Right lobe of liver (tissue), 6 donors: Measurements from ENCODE around the gene OLIG2. TPM values are rescaled to one million over a fixed set of nuclear protein-coding genes. Genes with fewer than 3 reads are reported as not detected.

Source experiments
- ATAC-seq, 4 donors: fragments of 200-7000 bp; cut with Tn5 transposase; one replicate each; pipeline ENCODE4 v1.9.1; 2020; ENCODE audit warnings: mild to moderate bottlenecking in 4 of 4, moderate library complexity in 4 of 4
- DNase-seq, 3 donors: peaks; one replicate each; pipeline ENCODE4 v3.0.0-alpha.2; 2020
- H3K27ac ChIP-seq, 3 donors: fragments of 200-600 bp; one replicate each; pipeline ENCODE4 v1.8.0; 2022
- H3K27me3 ChIP-seq, 2 donors: fragments of 200-600 bp; one replicate each; pipeline ENCODE4 v1.8.0; 2022
- H3K36me3 ChIP-seq, 4 donors: fragments of 200-600 bp; sonication (generic) in 1 of 4; one replicate each; pipeline versions ENCODE4 v1.5.1 to v1.8.0; 2017 to 2022; ENCODE audit warnings: control low read depth in 1 of 4
- H3K4me1 ChIP-seq, 4 donors: fragments of 200-600 bp; sonication (generic) in 1 of 4; one replicate each; pipeline versions ENCODE4 v1.5.1 to v1.8.0; 2017 to 2022; ENCODE audit warnings: control low read depth in 1 of 4
- H3K4me3 ChIP-seq, 3 donors: fragments of 200-600 bp; one replicate each; pipeline ENCODE4 v1.8.0; 2022
- H3K9me3 ChIP-seq, 4 donors: fragments of 200-600 bp; sonication (generic) in 1 of 4; one replicate each; pipeline versions ENCODE4 v1.5.1 to v1.8.0; 2017 to 2022; ENCODE audit warnings: control low read depth in 1 of 4
- POLR2A ChIP-seq: fragments of 450-650 bp; IDR thresholded peaks from one replicate; pipeline ENCODE4 v1.6.1; 2017; ENCODE audit warnings: antibody characterized with exemption, mild to moderate bottlenecking
- WGBS: methylation state at CpG from one replicate; pipeline ENCODE4 v1.1.6; 2018; ENCODE audit warnings: low coverage, low lambda C conversion rate; ENCODE audit not compliant: insufficient coverage; ENCODE audit errors: missing lambda C conversion rate; 5-methylcytosine and 5-hydroxymethylcytosine counted together
- intact Hi-C, 2 donors: fragments of 100-400 bp; cut with DNase I; formaldehyde crosslinking; loops; one replicate each; pipeline versions ENCODE4 v1.11.2 to v1.14.1; 2022
- total RNA-seq, 6 experiments: library from RNA; depleted of rRNA in 2 of 6; stranded (reverse); fragments of >200 nt in 2 of 6; fragmentation: NEBNext Ultra II Directional in 3 of 6; extraction: Animal tissue kit (Norgen Biotek cat#: 25700) in 3 of 6; gene quantifications; one replicate each; pipeline versions ENCODE4 v1.1.0 to v1.2.4, GENCODE V29; 2016 to 2023
- TF ChIP-seq, protein P1 (sequence below), 4 donors: fragments of 200-600 bp in 3 of 4; fragments of 450-650 bp in 1 of 4; IDR thresholded peaks; one replicate each; pipeline versions ENCODE4 v1.5.1 to v1.8.0; 2016 to 2022; ENCODE audit warnings: antibody characterized with exemption in 4 of 4, mild to moderate bottlenecking in 2 of 4
- donor health status: DM: no; HTN: yes; CAD: no.
- donor health status: DM: no; HTN: no; CAD: no.
- donor health status: DM: no; HTN: no; CAD: no.
- donor health status: DM: no; HTN: yes; CAD: no.
- donor health status: DM: no; HTN: yes; CAD: no.

Gene OLIG2
- total RNA-seq, 6 experiments from 2014 or later, result not detected

DNA sequence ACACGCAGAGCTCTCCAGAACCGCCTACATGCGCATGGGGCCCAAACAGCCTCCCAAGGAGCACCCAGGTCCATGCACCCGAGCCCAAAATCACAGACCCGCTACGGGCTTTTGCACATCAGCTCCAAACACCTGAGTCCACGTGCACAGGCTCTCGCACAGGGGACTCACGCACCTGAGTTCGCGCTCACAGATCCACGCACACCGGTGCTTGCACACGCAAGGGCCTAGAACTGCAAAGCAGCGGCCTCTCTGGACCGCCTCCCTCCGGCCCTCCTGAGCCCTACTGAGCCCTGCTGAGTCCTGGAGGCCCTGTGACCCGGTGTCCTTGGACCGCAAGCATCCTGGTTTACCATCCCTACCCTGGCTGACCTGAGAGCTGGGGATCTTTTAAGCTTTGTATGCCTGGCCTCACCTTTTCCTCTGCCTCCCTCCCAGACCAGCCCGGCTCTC, 8.3 kb downstream of the OLIG2 start:
- DNase-seq (peak in 1 of 3 donors; percentile 41), ATAC-seq (no peak)
- Histone ChIP-seq H3K9me3 (no peaks in the 10 kb centered on the region), H3K4me3 (no peak overlapping the region), H3K4me1 (peaks cover 0 to under 1% (median 0%) of the 10 kb centered on the region in 4 donors), H3K36me3 (no peaks in the 10 kb centered on the region), H3K27ac (no peak overlapping the region), H3K27me3 (peaks cover 0 to under 1% of the 10 kb centered on the region in 2 donors)
- WGBS, result 5% methylated on average over 4 of the region's 20 CpGs
- intact Hi-C loops, result no loop called here
- TF ChIP-seq, protein P1, sequence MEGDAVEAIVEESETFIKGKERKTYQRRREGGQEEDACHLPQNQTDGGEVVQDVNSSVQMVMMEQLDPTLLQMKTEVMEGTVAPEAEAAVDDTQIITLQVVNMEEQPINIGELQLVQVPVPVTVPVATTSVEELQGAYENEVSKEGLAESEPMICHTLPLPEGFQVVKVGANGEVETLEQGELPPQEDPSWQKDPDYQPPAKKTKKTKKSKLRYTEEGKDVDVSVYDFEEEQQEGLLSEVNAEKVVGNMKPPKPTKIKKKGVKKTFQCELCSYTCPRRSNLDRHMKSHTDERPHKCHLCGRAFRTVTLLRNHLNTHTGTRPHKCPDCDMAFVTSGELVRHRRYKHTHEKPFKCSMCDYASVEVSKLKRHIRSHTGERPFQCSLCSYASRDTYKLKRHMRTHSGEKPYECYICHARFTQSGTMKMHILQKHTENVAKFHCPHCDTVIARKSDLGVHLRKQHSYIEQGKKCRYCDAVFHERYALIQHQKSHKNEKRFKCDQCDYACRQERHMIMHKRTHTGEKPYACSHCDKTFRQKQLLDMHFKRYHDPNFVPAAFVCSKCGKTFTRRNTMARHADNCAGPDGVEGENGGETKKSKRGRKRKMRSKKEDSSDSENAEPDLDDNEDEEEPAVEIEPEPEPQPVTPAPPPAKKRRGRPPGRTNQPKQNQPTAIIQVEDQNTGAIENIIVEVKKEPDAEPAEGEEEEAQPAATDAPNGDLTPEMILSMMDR (IDR thresholded peaks at IDR 0.05), result no peak
- no peak for TF ChIP-seq POLR2A

DNA sequence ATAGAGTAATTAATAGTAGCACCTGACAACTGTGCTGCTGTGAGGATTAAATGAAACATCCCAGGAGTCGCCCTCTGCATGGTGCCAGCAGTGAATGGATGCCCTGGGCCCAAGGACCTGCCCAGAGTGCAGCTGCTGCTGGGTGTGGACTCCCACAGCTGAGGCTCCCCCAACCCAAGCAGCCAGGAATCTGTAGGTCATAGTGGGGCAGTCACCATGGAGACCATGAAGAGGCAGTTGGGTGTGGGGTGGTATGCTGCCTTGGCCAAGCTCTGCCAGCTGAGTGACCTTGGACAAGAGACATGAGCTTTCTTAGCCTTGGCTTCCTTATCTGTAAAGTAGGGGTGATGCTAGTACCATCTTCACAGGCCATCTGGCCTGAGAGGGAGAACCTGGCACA, 9.4 kb downstream of the OLIG2 start:
- TF ChIP-seq, protein P1 (IDR thresholded peaks at IDR 0.05), result no peak
- TF ChIP-seq POLR2A, result no peak
- H3K36me3 ChIP-seq, result no peaks in the 10 kb centered on the region
- H3K27me3 ChIP-seq, result no peaks in the 10 kb centered on the region
- intact Hi-C loops, result no loop called here
- no peak overlapping the region for H3K27ac ChIP-seq
- H3K4me3 ChIP-seq, result no peak overlapping the region
- ATAC-seq (no peak), DNase-seq (no peak)
- H3K9me3 ChIP-seq, result no peaks in the 10 kb centered on the region
- no peaks in the 10 kb centered on the region for H3K4me1 ChIP-seq
- WGBS, result no CpG with 5 or more reads among the region's 1 CpG

DNA sequence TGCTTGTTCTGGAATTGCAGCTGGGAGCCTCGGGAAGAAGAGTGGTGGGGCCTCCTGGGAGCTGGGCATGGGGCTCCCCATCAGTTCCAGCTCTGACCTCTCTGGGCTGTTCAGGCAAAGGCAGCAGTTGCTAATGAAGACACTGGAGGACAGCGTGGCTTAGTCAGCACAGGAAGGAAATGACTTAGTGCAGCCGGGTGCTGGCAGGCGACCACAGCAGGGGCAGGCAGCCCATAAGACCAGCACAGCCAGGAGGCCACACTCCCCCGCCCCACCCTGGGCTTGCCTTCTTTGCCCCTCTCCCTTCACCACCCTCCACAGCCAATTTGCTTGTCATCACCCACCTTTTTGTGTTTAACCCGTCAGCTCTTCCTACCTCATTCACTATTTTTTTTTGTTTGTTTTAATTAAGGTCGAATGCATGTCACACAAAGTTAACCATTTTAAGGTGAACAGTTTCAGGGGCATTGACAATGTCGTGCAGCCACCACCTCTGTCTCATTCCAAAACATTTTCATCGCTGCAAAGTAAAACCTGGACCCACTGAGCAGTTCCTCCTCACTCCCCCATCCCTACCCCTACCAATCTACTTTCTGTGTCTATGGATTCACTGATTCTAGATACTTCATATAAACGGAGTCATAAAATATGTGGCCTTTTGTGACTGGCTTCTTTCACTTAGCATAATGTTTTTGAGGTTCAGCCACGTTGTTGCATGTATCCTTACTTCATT, 10.9 kb downstream of the OLIG2 start:
- H3K36me3 ChIP-seq, result no peaks in the 10 kb centered on the region
- ATAC-seq (peak; percentile 67 to 85 (median 82)), DNase-seq (peak in 2 of 3 donors; percentile 50 to 64)
- 18% methylated on average over 7 of the region's 11 CpGs for WGBS
- H3K27me3 ChIP-seq, result no peaks in the 10 kb centered on the region
- no peak for TF ChIP-seq POLR2A
- TF ChIP-seq, protein P1 (IDR thresholded peaks at IDR 0.05), result no peak
- intact Hi-C loops, result no loop called here
- H3K4me3 ChIP-seq, result no peak overlapping the region
- no peak overlapping the region for H3K27ac ChIP-seq
- no peaks in the 10 kb centered on the region for H3K9me3 ChIP-seq
- no peaks in the 10 kb centered on the region for H3K4me1 ChIP-seq

DNA sequence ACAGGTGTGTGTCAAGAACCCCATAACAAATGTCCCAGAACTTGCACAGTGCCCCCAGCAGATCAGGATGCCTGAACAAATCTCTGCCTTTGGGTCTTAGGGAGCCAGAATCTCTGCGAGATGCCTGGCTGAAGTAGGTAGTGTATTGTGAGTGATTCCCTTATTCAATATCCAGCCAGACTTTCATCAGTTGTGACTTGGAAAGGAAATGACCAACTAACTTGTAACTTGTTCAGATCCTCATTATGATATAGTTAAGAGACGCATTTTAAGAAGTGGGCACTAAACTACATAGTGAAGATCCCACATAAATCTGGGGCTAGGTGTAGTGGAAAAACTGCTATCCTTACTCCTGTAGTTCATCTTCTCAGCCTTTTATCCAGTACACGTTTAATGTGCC, 11.8 kb downstream of the OLIG2 start:
- ATAC-seq, result no peak
- DNase-seq, result no peak
- Histone ChIP-seq H3K36me3 (no peaks in the 10 kb centered on the region), H3K4me3 (no peak overlapping the region), H3K4me1 (no peaks in the 10 kb centered on the region), H3K27ac (no peak overlapping the region), H3K9me3 (no peaks in the 10 kb centered on the region), H3K27me3 (no peaks in the 10 kb centered on the region)
- no peak for TF ChIP-seq POLR2A
- TF ChIP-seq, protein P1 (IDR thresholded peaks at IDR 0.05), result no peak
- WGBS, result 59% methylated on average over 3 of the region's 3 CpGs
- intact Hi-C loops, result no loop called here
